ENCODE data around the gene RPL28.

DNA sequence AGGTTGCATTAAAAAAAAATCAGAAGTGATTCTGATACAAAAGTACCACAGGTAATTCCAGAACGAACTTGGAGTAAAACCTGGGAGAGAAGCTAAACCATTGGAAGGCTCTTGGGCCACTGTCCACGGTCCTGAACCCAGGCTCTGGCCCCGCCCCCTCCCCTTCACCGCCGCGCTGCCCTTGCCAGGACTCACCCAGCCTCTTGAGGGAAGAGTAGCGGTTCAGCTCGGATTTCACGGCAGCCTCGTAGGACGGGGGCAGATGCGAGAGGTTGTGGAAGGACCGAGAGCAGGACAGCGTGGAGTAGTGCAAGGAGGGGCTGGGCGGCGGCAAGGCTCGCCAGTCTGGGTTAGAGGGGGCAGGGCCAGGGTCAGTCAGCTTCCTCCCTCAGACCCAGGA, 51.7 kb downstream of the RPL28 start:
- TF ChIP-seq, protein P1, sequence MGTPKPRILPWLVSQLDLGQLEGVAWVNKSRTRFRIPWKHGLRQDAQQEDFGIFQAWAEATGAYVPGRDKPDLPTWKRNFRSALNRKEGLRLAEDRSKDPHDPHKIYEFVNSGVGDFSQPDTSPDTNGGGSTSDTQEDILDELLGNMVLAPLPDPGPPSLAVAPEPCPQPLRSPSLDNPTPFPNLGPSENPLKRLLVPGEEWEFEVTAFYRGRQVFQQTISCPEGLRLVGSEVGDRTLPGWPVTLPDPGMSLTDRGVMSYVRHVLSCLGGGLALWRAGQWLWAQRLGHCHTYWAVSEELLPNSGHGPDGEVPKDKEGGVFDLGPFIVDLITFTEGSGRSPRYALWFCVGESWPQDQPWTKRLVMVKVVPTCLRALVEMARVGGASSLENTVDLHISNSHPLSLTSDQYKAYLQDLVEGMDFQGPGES (IDR thresholded peaks at IDR 0.05), result no peak
- TF ChIP-seq, protein P2, sequence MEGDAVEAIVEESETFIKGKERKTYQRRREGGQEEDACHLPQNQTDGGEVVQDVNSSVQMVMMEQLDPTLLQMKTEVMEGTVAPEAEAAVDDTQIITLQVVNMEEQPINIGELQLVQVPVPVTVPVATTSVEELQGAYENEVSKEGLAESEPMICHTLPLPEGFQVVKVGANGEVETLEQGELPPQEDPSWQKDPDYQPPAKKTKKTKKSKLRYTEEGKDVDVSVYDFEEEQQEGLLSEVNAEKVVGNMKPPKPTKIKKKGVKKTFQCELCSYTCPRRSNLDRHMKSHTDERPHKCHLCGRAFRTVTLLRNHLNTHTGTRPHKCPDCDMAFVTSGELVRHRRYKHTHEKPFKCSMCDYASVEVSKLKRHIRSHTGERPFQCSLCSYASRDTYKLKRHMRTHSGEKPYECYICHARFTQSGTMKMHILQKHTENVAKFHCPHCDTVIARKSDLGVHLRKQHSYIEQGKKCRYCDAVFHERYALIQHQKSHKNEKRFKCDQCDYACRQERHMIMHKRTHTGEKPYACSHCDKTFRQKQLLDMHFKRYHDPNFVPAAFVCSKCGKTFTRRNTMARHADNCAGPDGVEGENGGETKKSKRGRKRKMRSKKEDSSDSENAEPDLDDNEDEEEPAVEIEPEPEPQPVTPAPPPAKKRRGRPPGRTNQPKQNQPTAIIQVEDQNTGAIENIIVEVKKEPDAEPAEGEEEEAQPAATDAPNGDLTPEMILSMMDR (IDR thresholded peaks at IDR 0.05 in 2 of 3, conservative IDR thresholded peaks at IDR 0.05 in 1 of 3; ENCODE audit: control insufficient read depth in 2 of 3, extremely low read depth in 1 of 3, insufficient read depth in 1 of 3, low read depth in 3 of 3, low read length in 3 of 3), result no peak
- TF ChIP-seq POLR2AphosphoS2 (IDR thresholded peaks at IDR 0.05; ENCODE audit: low read depth, low read length) (no peak), PML (IDR thresholded peaks at IDR 0.05; ENCODE audit: low read length) (no peak), GATAD2B (conservative IDR thresholded peaks at IDR 0.05; ENCODE audit: low read depth) (no peak), POLR2A (IDR thresholded peaks at IDR 0.05; ENCODE audit: low read depth, low read length) (no peak), KAT2A (conservative IDR thresholded peaks at IDR 0.05; ENCODE audit: control insufficient read depth, low read depth, low read length) (no peak)
- TF ChIP-seq, protein P3, sequence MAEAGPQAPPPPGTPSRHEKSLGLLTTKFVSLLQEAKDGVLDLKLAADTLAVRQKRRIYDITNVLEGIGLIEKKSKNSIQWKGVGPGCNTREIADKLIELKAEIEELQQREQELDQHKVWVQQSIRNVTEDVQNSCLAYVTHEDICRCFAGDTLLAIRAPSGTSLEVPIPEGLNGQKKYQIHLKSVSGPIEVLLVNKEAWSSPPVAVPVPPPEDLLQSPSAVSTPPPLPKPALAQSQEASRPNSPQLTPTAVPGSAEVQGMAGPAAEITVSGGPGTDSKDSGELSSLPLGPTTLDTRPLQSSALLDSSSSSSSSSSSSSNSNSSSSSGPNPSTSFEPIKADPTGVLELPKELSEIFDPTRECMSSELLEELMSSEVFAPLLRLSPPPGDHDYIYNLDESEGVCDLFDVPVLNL (IDR thresholded peaks at IDR 0.05; ENCODE audit: low read depth, low read length), result no peak
